Measurements from ENCODE around the gene HAVCR1.

The HAVCR1 gene

DNA sequence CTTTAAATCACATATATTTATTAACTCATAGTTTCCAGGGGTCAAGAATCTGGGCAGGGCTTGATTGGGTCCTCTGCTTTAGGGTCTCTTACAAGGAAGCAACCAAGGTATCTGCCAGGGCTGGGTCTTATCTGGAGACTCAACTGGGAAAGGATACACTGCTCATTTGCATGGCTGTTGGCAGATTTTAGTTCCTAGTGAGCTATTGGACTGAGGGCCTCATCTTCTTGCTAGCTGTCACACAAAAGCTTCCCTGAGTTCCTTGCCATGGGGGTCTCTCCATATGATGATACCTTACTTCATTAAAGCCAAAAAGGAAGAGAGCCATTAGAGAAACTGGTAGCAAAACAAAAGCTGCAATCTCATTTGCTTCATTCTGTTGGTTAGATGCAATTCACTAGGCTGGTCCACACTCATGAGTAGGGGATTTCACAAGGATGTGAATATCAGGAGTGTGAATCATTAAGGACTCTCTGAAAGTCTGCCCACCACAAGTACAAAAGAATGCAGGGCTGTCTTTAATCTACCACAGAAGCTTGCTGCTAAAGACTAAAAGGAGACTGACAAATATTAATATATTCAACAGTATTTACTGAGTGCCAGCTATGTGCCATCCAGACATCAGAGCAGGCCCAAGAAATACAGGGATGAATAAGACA is 53.9 kb downstream of the HAVCR1 start:
- ATAC-seq, result no peak
- TF ChIP-seq ZFP30 (CRISPR knock-in tag; IDR thresholded peaks at IDR 0.05), result no peak
- TF ChIP-seq RARB (CRISPR knock-in tag; IDR thresholded peaks at IDR 0.05), result no peak
- TF ChIP-seq SNAI2 (CRISPR knock-in tag; IDR thresholded peaks at IDR 0.05), result no peak
- TF ChIP-seq TOX (CRISPR knock-in tag; IDR thresholded peaks at IDR 0.05; ENCODE audit: borderline replicate concordance), result no peak
- TF ChIP-seq TCF4 (CRISPR knock-in tag; IDR thresholded peaks at IDR 0.05; ENCODE audit: borderline replicate concordance), result no peak
- TF ChIP-seq CSDC2 (CRISPR knock-in tag; IDR thresholded peaks at IDR 0.05), result no peak
- no peak for TF ChIP-seq ISL1 (CRISPR knock-in tag; IDR thresholded peaks at IDR 0.05)
- TF ChIP-seq BACH2 (CRISPR knock-in tag; IDR thresholded peaks at IDR 0.05; ENCODE audit: borderline replicate concordance), result no peak
- no peak for TF ChIP-seq ZNF70 (CRISPR knock-in tag; IDR thresholded peaks at IDR 0.05)
- TF ChIP-seq PPARA (CRISPR knock-in tag; IDR thresholded peaks at IDR 0.05; ENCODE audit: borderline replicate concordance), result no peak
- TF ChIP-seq ESRRG (CRISPR knock-in tag; IDR thresholded peaks at IDR 0.05), result no peak
- no peak for TF ChIP-seq ZNF565 (CRISPR knock-in tag; conservative IDR thresholded peaks at IDR 0.05; ENCODE audit: low read depth)
- TF ChIP-seq CSRNP3 (CRISPR knock-in tag; IDR thresholded peaks at IDR 0.05), result no peak
- TF ChIP-seq ARNTL (CRISPR knock-in tag; IDR thresholded peaks at IDR 0.05; ENCODE audit: borderline replicate concordance, low read depth), result no peak
- TF ChIP-seq, protein P1, sequence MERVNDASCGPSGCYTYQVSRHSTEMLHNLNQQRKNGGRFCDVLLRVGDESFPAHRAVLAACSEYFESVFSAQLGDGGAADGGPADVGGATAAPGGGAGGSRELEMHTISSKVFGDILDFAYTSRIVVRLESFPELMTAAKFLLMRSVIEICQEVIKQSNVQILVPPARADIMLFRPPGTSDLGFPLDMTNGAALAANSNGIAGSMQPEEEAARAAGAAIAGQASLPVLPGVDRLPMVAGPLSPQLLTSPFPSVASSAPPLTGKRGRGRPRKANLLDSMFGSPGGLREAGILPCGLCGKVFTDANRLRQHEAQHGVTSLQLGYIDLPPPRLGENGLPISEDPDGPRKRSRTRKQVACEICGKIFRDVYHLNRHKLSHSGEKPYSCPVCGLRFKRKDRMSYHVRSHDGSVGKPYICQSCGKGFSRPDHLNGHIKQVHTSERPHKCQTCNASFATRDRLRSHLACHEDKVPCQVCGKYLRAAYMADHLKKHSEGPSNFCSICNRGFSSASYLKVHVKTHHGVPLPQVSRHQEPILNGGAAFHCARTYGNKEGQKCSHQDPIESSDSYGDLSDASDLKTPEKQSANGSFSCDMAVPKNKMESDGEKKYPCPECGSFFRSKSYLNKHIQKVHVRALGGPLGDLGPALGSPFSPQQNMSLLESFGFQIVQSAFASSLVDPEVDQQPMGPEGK (CRISPR knock-in tag; IDR thresholded peaks at IDR 0.05; ENCODE audit: borderline replicate concordance), result no peak
- TF ChIP-seq, protein P2, sequence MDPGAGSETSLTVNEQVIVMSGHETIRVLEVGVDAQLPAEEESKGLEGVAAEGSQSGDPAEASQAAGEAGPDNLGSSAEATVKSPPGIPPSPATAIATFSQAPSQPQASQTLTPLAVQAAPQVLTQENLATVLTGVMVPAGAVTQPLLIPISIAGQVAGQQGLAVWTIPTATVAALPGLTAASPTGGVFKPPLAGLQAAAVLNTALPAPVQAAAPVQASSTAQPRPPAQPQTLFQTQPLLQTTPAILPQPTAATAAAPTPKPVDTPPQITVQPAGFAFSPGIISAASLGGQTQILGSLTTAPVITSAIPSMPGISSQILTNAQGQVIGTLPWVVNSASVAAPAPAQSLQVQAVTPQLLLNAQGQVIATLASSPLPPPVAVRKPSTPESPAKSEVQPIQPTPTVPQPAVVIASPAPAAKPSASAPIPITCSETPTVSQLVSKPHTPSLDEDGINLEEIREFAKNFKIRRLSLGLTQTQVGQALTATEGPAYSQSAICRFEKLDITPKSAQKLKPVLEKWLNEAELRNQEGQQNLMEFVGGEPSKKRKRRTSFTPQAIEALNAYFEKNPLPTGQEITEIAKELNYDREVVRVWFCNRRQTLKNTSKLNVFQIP (CRISPR knock-in tag; IDR thresholded peaks at IDR 0.05; ENCODE audit: borderline replicate concordance, low read depth), result no peak
- TF ChIP-seq, protein P3, sequence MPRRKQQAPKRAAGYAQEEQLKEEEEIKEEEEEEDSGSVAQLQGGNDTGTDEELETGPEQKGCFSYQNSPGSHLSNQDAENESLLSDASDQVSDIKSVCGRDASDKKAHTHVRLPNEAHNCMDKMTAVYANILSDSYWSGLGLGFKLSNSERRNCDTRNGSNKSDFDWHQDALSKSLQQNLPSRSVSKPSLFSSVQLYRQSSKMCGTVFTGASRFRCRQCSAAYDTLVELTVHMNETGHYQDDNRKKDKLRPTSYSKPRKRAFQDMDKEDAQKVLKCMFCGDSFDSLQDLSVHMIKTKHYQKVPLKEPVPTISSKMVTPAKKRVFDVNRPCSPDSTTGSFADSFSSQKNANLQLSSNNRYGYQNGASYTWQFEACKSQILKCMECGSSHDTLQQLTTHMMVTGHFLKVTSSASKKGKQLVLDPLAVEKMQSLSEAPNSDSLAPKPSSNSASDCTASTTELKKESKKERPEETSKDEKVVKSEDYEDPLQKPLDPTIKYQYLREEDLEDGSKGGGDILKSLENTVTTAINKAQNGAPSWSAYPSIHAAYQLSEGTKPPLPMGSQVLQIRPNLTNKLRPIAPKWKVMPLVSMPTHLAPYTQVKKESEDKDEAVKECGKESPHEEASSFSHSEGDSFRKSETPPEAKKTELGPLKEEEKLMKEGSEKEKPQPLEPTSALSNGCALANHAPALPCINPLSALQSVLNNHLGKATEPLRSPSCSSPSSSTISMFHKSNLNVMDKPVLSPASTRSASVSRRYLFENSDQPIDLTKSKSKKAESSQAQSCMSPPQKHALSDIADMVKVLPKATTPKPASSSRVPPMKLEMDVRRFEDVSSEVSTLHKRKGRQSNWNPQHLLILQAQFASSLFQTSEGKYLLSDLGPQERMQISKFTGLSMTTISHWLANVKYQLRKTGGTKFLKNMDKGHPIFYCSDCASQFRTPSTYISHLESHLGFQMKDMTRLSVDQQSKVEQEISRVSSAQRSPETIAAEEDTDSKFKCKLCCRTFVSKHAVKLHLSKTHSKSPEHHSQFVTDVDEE (CRISPR knock-in tag; IDR thresholded peaks at IDR 0.05), result no peak
- TF ChIP-seq OSR1 (CRISPR knock-in tag; IDR thresholded peaks at IDR 0.05), result no peak
- TF ChIP-seq ZFP3 (CRISPR knock-in tag; IDR thresholded peaks at IDR 0.05), result no peak
- TF ChIP-seq CREB5 (CRISPR knock-in tag; IDR thresholded peaks at IDR 0.05; ENCODE audit: low read depth), result no peak

- ATAC-seq, result no peak
- TF ChIP-seq, protein P2 (CRISPR knock-in tag; IDR thresholded peaks at IDR 0.05; ENCODE audit: borderline replicate concordance, low read depth), result no peak
- no peak for TF ChIP-seq TOX (CRISPR knock-in tag; IDR thresholded peaks at IDR 0.05; ENCODE audit: borderline replicate concordance)
- TF ChIP-seq ZFP3 (CRISPR knock-in tag; IDR thresholded peaks at IDR 0.05), result no peak
- TF ChIP-seq ARNTL (CRISPR knock-in tag; IDR thresholded peaks at IDR 0.05; ENCODE audit: borderline replicate concordance, low read depth), result no peak
- no peak for TF ChIP-seq ISL1 (CRISPR knock-in tag; IDR thresholded peaks at IDR 0.05)
- TF ChIP-seq TCF4 (CRISPR knock-in tag; IDR thresholded peaks at IDR 0.05; ENCODE audit: borderline replicate concordance), result no peak
- TF ChIP-seq GLIS3 (CRISPR knock-in tag; IDR thresholded peaks at IDR 0.05), result no peak
- no peak for TF ChIP-seq BACH2 (CRISPR knock-in tag; IDR thresholded peaks at IDR 0.05; ENCODE audit: borderline replicate concordance)
- TF ChIP-seq, protein P3 (CRISPR knock-in tag; IDR thresholded peaks at IDR 0.05), result no peak
- TF ChIP-seq CREB5 (CRISPR knock-in tag; IDR thresholded peaks at IDR 0.05; ENCODE audit: low read depth), result no peak
- no peak for TF ChIP-seq ZNF70 (CRISPR knock-in tag; IDR thresholded peaks at IDR 0.05)
- TF ChIP-seq OSR1 (CRISPR knock-in tag; IDR thresholded peaks at IDR 0.05), result no peak
- no peak for TF ChIP-seq RARB (CRISPR knock-in tag; IDR thresholded peaks at IDR 0.05)
- no peak for TF ChIP-seq ZNF565 (CRISPR knock-in tag; conservative IDR thresholded peaks at IDR 0.05; ENCODE audit: low read depth)
Observed at GRCh38 chr5:156991714-156992113, 67.2 kb downstream of the HAVCR1 start.
